HUES64 (cell line): ENCODE results near the gene HBP1.
"Not testable (repeated sequence)": the region's sequence is repeated elsewhere in the genome, so short reads cannot be mapped to it uniquely, and the experiment has no call there.

Source experiments
- H3K27ac ChIP-seq: 2 replicates; pipeline ENCODE4 v1.7.0; 2013; ENCODE audit warnings: low read depth, low read length, inconsistent platforms
- H3K27me3 ChIP-seq: 2 replicates; pipeline ENCODE4 v1.6.1; 2013; ENCODE audit warnings: mild to moderate bottlenecking, low read length; ENCODE audit not compliant: insufficient read depth
- H3K36me3 ChIP-seq: 2 replicates; pipeline ENCODE4 v1.6.1; 2013; ENCODE audit warnings: mild to moderate bottlenecking, low read length; ENCODE audit not compliant: insufficient read depth
- H3K4me1 ChIP-seq: 2 replicates; pipeline ENCODE4 v1.6.1; 2013; ENCODE audit warnings: mild to moderate bottlenecking, low read length, moderate library complexity; ENCODE audit not compliant: insufficient read depth
- H3K4me3 ChIP-seq: 2 replicates; pipeline ENCODE4 v1.5.1; 2013; ENCODE audit warnings: mild to moderate bottlenecking, low read length, moderate library complexity
- H3K9ac ChIP-seq: 2 replicates; pipeline ENCODE4 v1.6.1; 2013; ENCODE audit warnings: mild to moderate bottlenecking, low read depth, low read length
- H3K9me3 ChIP-seq: 2 replicates; pipeline ENCODE4 v1.6.1; 2013; ENCODE audit warnings: low read depth, low read length; ENCODE audit not compliant: insufficient read depth
- WGBS: fragments of 150-250, 120-280 bp; methylation state at CpG from one replicate; pipeline ENCODE4 v1.1.7; 2013; ENCODE audit warnings: missing lambda C conversion rate; 5-methylcytosine and 5-hydroxymethylcytosine counted together

HBP1 gene

DNA sequence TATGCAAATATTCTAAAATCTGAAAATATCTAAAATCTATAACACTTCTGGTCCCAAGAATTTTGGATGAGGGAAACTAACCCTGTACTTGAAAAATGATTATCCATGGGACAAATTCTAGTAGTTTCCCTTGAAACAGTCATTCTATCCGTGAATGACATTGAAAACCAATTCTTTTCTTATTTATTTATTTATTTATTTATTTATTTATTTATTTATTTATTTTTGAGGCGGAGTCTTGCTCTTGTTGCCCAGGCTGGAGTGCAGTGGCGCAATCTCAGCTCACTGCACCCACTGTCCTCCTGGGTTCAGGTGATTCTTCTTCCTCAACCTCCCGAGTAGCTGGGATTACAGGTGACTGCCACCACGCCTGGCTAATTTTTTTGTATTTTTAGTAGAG lies 24.9 kb upstream of the HBP1 start:
- not testable (repeated sequence) for H3K9me3 ChIP-seq, H3K4me3 ChIP-seq, H3K36me3 ChIP-seq, H3K27me3 ChIP-seq, H3K27ac ChIP-seq, H3K9ac ChIP-seq
- H3K4me1 ChIP-seq = peaks cover 14% of the 10 kb centered on the region
- 88% methylated on average over 4 of the region's 5 CpGs for WGBS

DNA sequence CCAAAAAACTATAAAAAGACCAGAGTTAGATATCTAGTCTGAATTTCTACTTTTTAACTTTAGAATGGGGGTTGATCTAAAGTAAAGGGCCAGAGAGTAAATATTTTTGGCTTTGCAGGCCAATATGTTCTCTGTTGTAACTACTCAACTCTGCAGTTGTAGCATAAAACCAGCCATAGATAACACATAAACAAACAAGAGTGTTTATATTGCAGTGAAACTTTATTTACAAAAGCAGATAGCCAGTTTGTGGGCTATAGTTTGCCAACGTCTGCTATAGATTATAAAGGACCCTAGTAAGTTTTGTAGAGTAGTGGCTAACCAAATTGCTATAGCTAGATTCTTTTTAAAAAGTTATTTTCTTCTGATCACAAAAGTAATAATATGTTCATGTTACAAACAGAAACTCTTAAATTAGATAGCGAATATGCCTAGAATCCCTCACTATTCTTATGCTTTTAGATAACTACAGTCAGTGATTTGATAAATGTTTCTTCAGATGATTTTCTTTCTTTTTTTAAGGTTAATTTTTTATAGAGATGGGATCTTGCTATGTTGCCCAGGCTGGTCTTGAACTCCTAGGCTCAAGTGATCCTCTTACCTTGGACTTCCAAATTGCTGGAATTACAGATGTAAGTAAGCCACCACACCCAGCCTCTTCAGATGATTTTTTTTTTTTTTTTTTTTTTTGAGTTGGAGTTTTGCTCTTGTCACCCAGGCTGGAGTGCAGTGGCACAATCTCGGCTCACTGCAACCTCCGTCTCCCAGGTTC lies 23.6 kb upstream of the HBP1 start:
- H3K4me1 ChIP-seq = peaks cover 18% of the 10 kb centered on the region
- H3K4me3 ChIP-seq = no peak overlapping the region
- H3K27ac ChIP-seq = no peak overlapping the region
- WGBS = 92% methylated on average over 3 of the region's 4 CpGs
- no peaks in the 10 kb centered on the region for H3K9me3 ChIP-seq
- H3K36me3 ChIP-seq = no peaks in the 10 kb centered on the region
- H3K9ac ChIP-seq = no peak overlapping the region
- H3K27me3 ChIP-seq = no peaks in the 10 kb centered on the region

DNA sequence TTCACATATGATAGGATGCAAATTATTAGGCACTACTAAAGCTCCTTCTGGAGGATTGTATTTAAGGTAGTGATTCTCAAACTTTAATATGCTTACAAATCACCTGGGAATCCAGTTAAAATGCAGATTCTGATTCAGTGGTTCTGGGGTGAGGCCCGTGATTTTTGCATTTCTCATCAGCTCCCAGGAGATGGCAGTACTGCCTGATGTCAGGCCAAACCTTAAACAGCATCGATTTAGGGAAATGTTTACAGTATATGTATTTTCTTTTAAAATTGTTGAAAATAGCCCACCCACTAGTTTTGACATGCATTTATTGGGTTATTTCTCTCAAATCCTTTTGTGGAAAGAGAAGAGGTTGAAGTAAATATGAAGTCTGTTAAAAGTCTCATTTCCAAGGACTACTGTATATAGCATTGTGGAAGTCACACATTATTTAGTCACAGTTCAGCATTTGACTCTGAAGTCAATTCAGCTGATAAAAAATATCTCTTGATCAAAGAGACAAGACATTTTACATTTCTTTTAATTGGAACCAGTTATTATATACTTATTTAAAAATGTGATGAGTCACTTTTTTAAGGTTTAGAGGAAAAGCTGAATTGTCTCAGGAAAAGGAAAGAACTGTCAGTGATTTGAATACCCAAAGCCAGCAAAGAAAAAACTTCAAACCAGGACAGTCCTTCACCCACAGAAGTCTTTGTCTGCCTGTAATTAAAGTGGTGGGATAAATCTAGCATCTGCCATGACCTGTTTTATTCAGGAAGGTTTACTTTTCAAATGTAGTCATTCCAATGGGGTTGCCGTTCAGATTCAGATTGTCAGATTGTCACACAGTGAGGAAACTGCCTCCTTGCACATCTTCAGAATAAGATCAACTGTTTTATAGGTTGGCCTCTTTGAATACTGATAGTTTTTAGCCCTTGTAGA lies 21.1 kb upstream of the HBP1 start:
- no peaks in the 10 kb centered on the region for H3K27me3 ChIP-seq
- no peaks in the 10 kb centered on the region for H3K9me3 ChIP-seq
- H3K27ac ChIP-seq = no peak overlapping the region
- H3K9ac ChIP-seq = no peak overlapping the region
- no peak overlapping the region for H3K4me3 ChIP-seq
- peaks cover 13% of the 10 kb centered on the region for H3K4me1 ChIP-seq
- H3K36me3 ChIP-seq = no peaks in the 10 kb centered on the region
- WGBS = 63% methylated on average over 3 of the region's 3 CpGs

DNA sequence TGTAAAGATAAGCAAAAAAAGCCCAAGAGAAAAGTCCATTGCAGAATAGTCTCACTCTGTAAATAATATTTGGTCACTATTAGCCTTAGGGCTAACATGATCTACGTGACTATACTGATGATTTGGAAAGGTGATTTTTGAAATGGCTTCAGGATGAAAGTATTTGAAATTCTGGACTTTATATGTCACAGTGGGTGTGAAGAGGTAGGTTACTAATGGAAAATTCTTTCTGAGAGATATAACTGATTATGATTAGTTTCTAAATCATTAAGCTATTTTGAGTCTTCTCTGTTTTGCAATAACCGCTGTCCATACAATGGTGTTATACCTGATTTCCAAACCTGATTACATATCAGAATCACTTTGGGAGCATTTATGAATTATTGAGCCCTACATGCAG lies 20.1 kb upstream of the HBP1 start:
- H3K9me3 ChIP-seq = no peaks in the 10 kb centered on the region
- no peaks in the 10 kb centered on the region for H3K27me3 ChIP-seq
- H3K36me3 ChIP-seq = no peaks in the 10 kb centered on the region
- 99% methylated on average over 2 of the region's 2 CpGs for WGBS
- no peak overlapping the region for H3K4me3 ChIP-seq
- peaks cover 13% of the 10 kb centered on the region for H3K4me1 ChIP-seq
- no peak overlapping the region for H3K9ac ChIP-seq
- no peak overlapping the region for H3K27ac ChIP-seq

DNA sequence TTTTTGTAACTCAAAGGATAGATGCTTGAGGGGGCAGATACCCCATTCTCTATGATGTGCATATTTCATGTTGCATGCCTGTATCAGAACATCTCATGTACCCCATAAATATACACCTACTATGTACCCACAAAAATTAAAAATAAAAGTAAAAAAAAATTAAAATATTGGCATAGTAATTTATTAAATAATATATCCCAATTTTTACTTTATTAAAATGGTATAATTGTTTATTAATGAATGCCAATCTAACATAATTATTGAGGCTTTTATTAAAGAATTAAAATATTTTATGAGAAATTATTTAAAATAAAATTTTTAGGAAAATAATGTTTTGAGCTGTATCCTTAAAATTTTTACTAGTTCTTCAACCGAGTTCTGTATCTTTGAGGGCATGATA lies 18.9 kb upstream of the HBP1 start:
- H3K27me3 ChIP-seq = no peaks in the 10 kb centered on the region
- no peak overlapping the region for H3K4me3 ChIP-seq
- 100% methylated on average over 1 of the region's 1 CpG for WGBS
- peaks cover 13% of the 10 kb centered on the region for H3K4me1 ChIP-seq
- H3K9me3 ChIP-seq = no peaks in the 10 kb centered on the region
- no peaks in the 10 kb centered on the region for H3K36me3 ChIP-seq
- H3K27ac ChIP-seq = no peak overlapping the region
- H3K9ac ChIP-seq = no peak overlapping the region

DNA sequence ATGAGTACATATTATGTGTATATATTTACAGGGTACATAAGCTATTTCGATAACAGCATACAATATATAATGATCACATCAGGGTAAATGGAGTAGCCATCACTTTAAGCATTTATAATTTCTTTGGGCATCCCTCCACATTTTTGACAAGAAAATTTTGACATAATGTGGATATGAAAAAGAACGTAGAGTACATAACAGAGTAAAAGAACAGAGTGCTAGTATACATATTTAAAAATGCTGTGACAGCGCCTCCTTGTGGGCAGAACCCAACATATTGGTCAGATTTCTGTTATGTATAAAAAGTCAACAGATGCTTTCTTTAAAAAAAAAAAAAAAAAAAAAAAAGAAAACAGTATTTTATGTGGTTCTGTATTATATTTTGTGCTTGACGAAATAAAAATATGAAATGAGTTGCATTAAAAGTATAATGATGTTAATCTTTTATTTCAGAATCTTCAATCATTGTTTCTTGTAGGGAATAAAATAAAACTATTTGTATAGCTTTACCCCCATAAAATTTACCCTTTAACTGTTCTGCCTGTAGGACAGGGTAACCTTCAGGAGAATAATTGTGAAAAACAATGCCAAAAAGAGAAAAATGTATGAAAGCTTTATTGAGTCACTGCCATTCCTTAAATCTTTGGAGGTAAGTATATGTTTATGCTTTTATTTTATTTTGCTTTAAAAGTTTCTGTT lies 18.3 kb upstream of the HBP1 start:
- Histone ChIP-seq H3K27ac (no peak overlapping the region), H3K4me1 (peaks cover 13% of the 10 kb centered on the region), H3K36me3 (no peaks in the 10 kb centered on the region), H3K4me3 (no peak overlapping the region), H3K27me3 (no peaks in the 10 kb centered on the region), H3K9me3 (no peaks in the 10 kb centered on the region), H3K9ac (no peak overlapping the region)
- 0% methylated on average over 1 of the region's 4 CpGs for WGBS

DNA sequence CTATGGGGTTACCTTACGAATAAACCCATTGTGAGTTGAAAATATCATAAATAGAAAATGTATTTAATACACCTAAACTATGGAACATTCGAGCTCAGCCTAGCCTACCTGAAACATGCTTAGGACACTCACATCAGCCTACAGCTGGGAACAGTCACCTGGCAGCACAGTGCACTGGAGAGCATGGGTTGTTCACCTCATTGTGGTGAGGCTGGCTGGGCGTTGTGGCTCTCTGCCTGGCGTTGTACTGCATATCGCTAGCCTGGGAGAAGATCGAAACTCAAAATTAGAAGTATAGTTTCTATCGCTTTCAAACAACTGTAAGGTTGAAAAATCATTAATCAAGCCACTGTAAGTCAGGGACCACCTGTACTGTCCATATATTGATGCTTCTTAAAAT lies 17.3 kb upstream of the HBP1 start:
- H3K27ac ChIP-seq = no peak overlapping the region
- no peak overlapping the region for H3K9ac ChIP-seq
- no peak overlapping the region for H3K4me3 ChIP-seq
- 95% methylated on average over 6 of the region's 7 CpGs for WGBS
- no peaks in the 10 kb centered on the region for H3K9me3 ChIP-seq
- H3K27me3 ChIP-seq = no peaks in the 10 kb centered on the region
- H3K4me1 ChIP-seq = peaks cover 13% of the 10 kb centered on the region
- no peaks in the 10 kb centered on the region for H3K36me3 ChIP-seq

DNA sequence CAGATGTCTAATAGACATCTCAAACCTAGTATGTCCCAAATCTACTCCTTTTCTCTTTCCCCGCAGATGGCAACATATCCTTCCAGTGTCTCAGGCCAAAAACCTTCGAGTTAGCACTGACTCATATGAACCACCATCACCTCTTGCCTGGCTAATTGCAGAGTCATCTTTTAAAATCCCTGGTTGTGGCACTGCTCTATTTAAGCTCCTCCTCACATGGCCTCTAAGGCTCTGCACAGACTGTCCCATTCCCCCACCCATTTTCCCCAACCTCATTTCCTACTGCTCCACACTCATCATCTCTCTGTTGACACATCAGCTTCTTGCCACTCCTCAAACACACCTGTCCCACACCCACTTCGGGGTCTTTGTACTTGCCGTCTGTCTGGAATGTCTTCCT lies 16.8 kb upstream of the HBP1 start:
- H3K27me3 ChIP-seq = no peaks in the 10 kb centered on the region
- no peak overlapping the region for H3K27ac ChIP-seq
- H3K4me1 ChIP-seq = peaks cover 13% of the 10 kb centered on the region
- H3K9me3 ChIP-seq = no peaks in the 10 kb centered on the region
- WGBS = 67% methylated on average over 4 of the region's 4 CpGs
- 0 out of 2 replicates have a peak, but pooled peaks cover 2% of the 10 kb centered on the region for H3K36me3 ChIP-seq
- H3K9ac ChIP-seq = no peak overlapping the region
- no peak overlapping the region for H3K4me3 ChIP-seq

DNA sequence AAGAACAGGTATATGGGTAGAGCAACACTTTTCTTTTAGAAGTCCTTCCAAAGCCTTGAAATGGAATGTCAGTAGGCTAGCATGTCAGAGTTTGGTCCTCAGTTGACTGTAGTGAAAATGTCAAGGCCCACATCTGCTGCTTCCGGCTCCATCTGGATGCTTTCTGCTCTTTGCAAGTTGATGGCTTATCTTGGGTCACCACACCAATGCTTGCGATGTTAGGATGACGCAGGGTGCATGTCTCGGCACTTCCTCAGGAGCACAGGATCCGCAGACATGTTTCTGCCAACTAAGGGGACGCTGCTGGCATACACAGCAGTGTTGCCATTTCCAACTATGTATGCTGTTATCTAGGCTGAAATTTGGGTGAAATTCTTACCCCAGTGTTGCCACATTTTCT lies 14.0 kb upstream of the HBP1 start:
- H3K27ac ChIP-seq = no peak overlapping the region
- no peaks in the 10 kb centered on the region for H3K9me3 ChIP-seq
- H3K4me3 ChIP-seq = no peak overlapping the region
- no peaks in the 10 kb centered on the region for H3K4me1 ChIP-seq
- 0 out of 2 replicates have a peak, but pooled peaks cover 9% of the 10 kb centered on the region for H3K36me3 ChIP-seq
- H3K27me3 ChIP-seq = no peaks in the 10 kb centered on the region
- H3K9ac ChIP-seq = no peak overlapping the region
- 94% methylated on average over 6 of the region's 6 CpGs for WGBS

DNA sequence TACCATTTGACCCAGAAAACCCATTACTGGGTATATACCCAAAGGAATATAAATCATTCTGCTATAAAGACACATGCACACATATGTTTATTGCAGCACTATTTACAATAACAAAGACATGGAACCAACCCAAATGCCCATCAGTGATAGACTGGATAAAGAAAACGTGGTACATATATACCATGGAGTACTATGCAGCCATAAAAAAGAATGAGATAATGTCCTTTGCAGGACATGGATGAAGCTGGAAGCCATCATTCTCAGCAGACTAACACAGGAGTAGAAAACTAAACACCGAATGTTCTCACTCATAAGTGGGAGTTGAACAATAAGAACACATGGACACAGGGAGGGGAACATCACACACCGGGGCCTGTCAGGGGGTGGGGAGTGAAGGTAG lies 13.1 kb upstream of the HBP1 start:
- not testable (repeated sequence) for H3K4me3 ChIP-seq, H3K9me3 ChIP-seq, H3K27me3 ChIP-seq, H3K9ac ChIP-seq, H3K4me1 ChIP-seq, H3K27ac ChIP-seq
- over 99% methylated on average over 3 of the region's 3 CpGs for WGBS
- 0 out of 2 replicates have a peak, but pooled peaks cover 11% of the 10 kb centered on the region for H3K36me3 ChIP-seq

DNA sequence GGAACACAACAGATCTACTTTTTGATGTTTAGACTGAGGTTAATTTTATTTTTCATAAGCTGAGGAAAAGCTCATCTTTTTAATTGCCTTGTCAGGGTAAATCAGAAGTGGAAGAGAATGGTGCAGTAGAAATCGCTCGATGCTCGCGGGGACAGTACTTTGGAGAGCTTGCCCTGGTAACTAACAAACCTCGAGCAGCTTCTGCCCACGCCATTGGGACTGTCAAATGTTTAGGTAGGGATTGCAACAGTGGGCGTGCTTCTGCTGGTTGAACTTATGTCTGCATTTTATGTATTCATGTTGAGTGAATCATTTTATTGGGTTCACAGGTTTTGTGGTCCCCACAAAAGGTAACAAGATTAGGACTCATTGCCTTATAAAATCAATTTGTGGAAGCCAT lies 11.7 kb upstream of the HBP1 start:
- WGBS = 96% methylated on average over 7 of the region's 7 CpGs

More for the DNA sequence above, 11.7 kb upstream of the HBP1 start:
- H3K9me3 ChIP-seq = no peaks in the 10 kb centered on the region
- no peaks in the 10 kb centered on the region for H3K4me1 ChIP-seq
- H3K4me3 ChIP-seq = no peak overlapping the region
- H3K36me3 ChIP-seq = 0 out of 2 replicates have a peak, but pooled peaks cover 11% of the 10 kb centered on the region
- H3K9ac ChIP-seq = no peak overlapping the region
- H3K27ac ChIP-seq = no peak overlapping the region
- no peaks in the 10 kb centered on the region for H3K27me3 ChIP-seq
